Spleen (tissue), 7 donors: Measurements from ENCODE around the gene SLC6A18.

ENCODE experiments used
- CTCF ChIP-seq, 11 experiments: fragments of 200-600 bp in 7 of 11; fragments of 450-650 bp in 4 of 11; sonication (generic) in 4 of 11; IDR thresholded peaks in 8 of 11; conservative IDR thresholded peaks in 3 of 11; 1 replicate in 7 of 11; 2 replicates in 4 of 11; pipeline versions ENCODE4 v1.4.0 to v1.8.0; 2016 to 2021; ENCODE audit warnings: antibody characterized with exemption in 11 of 11, inconsistent platforms in 4 of 11, mild to moderate bottlenecking in 1 of 11
- POLR2A ChIP-seq, 3 donors: fragments of 450-650 bp; IDR thresholded peaks; one replicate each; pipeline ENCODE4 v1.5.1; 2017; ENCODE audit warnings: antibody characterized with exemption in 3 of 3, mild to moderate bottlenecking in 1 of 3
- donor health status: DM: no; HTN: no; CAD: no; lungs with moderate emphysema.
- donor health status: DM: no; HTN: no; CAD: no.
- donor health status: DM: no; HTN: no; CAD: no.

- no peak for TF ChIP-seq CTCF (IDR thresholded peaks at IDR 0.05 in 8 of 11, conservative IDR thresholded peaks at IDR 0.05 in 3 of 11)
- no peak for TF ChIP-seq POLR2A (IDR thresholded peaks at IDR 0.05)
Measured at GRCh38 chr5:1295650-1296037, 70.5 kb downstream of the SLC6A18 start.
